Mesenchymal stem cell (in vitro differentiated cells and primary cell): ENCODE results near the gene ZNF319.
A peak's percentile ranks its signal among the peaks of the same experiment; 100 is the strongest.

ENCODE experiments used
- DNase-seq: peaks from one replicate; pipeline ENCODE4 v3.0.0-alpha.2; 2013
- H2AFZ ChIP-seq: one replicate; pipeline ENCODE4 v1.6.1; 2013; ENCODE audit warnings: low read depth, mild to moderate bottlenecking, control low read depth, inconsistent platforms, low read length, moderate library complexity
- H2AK5ac ChIP-seq: 2 replicates; pipeline ENCODE4 v1.6.1; 2013; ENCODE audit warnings: low read length, moderate library complexity, mild to moderate bottlenecking, inconsistent platforms; ENCODE audit not compliant: severe bottlenecking
- H2BK120ac ChIP-seq: one replicate; pipeline ENCODE4 v1.6.1; 2013; ENCODE audit warnings: low read depth, mild to moderate bottlenecking, inconsistent platforms, low read length, moderate library complexity
- H2BK12ac ChIP-seq, 2 experiments: one replicate each; pipeline ENCODE4 v1.6.1; 2013; ENCODE audit warnings: inconsistent platforms in 2 of 2, low read length in 2 of 2, mild to moderate bottlenecking in 2 of 2, moderate library complexity in 2 of 2, control low read depth in 1 of 2
- H2BK15ac ChIP-seq: one replicate; pipeline ENCODE4 v1.6.1; 2013; ENCODE audit warnings: mild to moderate bottlenecking, low read depth, inconsistent platforms; ENCODE audit not compliant: poor library complexity, severe bottlenecking
- H2BK5ac ChIP-seq: 2 replicates; pipeline ENCODE4 v1.6.1; 2013; ENCODE audit warnings: low read depth, mild to moderate bottlenecking, low read length, control low read depth, inconsistent platforms; ENCODE audit not compliant: poor library complexity, severe bottlenecking
- H3K14ac ChIP-seq, 2 experiments: one replicate each; pipeline ENCODE4 v1.6.1; 2013; ENCODE audit warnings: inconsistent platforms in 2 of 2, low read length in 2 of 2, control low read depth in 1 of 2, mild to moderate bottlenecking in 1 of 2, moderate library complexity in 1 of 2
- H3K18ac ChIP-seq, 2 experiments: one replicate each; pipeline ENCODE4 v1.6.1; 2013; ENCODE audit warnings: inconsistent platforms in 2 of 2, low read length in 2 of 2, control low read depth in 1 of 2, low read depth in 1 of 2, mild to moderate bottlenecking in 1 of 2
- H3K23ac ChIP-seq, 2 experiments: one replicate each; pipeline ENCODE4 v1.6.1; 2013; ENCODE audit warnings: inconsistent platforms in 2 of 2, low read length in 2 of 2, mild to moderate bottlenecking in 2 of 2, moderate library complexity in 2 of 2, control low read depth in 1 of 2
- H3K27ac ChIP-seq: 2 replicates; pipeline ENCODE4 v1.5.1; 2013; ENCODE audit warnings: mild to moderate bottlenecking, moderate library complexity, low read length, control low read depth, inconsistent platforms; ENCODE audit not compliant: poor library complexity, severe bottlenecking
- H3K27me3 ChIP-seq, 2 experiments: 2 replicates each; pipeline versions ENCODE4 v1.6.1 to v1.7.0; 2013; ENCODE audit warnings: low read length in 2 of 2, mild to moderate bottlenecking in 2 of 2, moderate library complexity in 2 of 2, control low read depth in 1 of 2, inconsistent platforms in 1 of 2; ENCODE audit not compliant: control insufficient read depth in 1 of 2, insufficient read depth in 1 of 2
- H3K36me3 ChIP-seq, 2 experiments: 2 replicates each; pipeline versions ENCODE4 v1.6.1 to v1.7.0; 2013; ENCODE audit warnings: low read length in 2 of 2, control low read depth in 1 of 2, inconsistent platforms in 1 of 2, low read depth in 1 of 2, mild to moderate bottlenecking in 1 of 2; ENCODE audit not compliant: insufficient read depth in 2 of 2, control insufficient read depth in 1 of 2
- H3K4ac ChIP-seq, 2 experiments: one replicate each; pipeline ENCODE4 v1.6.1; 2013; ENCODE audit warnings: inconsistent platforms in 2 of 2, low read length in 2 of 2, mild to moderate bottlenecking in 2 of 2, moderate library complexity in 2 of 2, control low read depth in 1 of 2, low read depth in 1 of 2
- H3K4me1 ChIP-seq: 2 replicates; pipeline ENCODE4 v1.6.1; 2013; ENCODE audit warnings: low read depth, low read length, control low read depth; ENCODE audit not compliant: control insufficient read depth, insufficient read depth
- H3K4me2 ChIP-seq: 2 replicates; pipeline ENCODE4 v1.6.1; 2013; ENCODE audit warnings: low read length, mild to moderate bottlenecking, inconsistent platforms; ENCODE audit not compliant: poor library complexity, severe bottlenecking
- H3K4me3 ChIP-seq, 2 experiments: 2 replicates each; pipeline versions ENCODE4 v1.5.1 to v1.7.0; 2013; ENCODE audit warnings: low read length in 2 of 2, mild to moderate bottlenecking in 2 of 2, control low read depth in 1 of 2, low read depth in 1 of 2; ENCODE audit not compliant: insufficient read depth in 1 of 2
- H3K79me1 ChIP-seq: replicated peaks from 2 replicates; pipeline ENCODE4 v1.6.1; 2013; ENCODE audit warnings: mild to moderate bottlenecking, control low read depth, low read length, inconsistent platforms; ENCODE audit not compliant: poor library complexity, severe bottlenecking
- H3K9ac ChIP-seq: 2 replicates; pipeline ENCODE4 v1.7.0; 2013; ENCODE audit warnings: mild to moderate bottlenecking, low read length, moderate library complexity
- H3K9me3 ChIP-seq: 2 replicates; pipeline ENCODE4 v1.7.0; 2013; ENCODE audit warnings: mild to moderate bottlenecking, low read length; ENCODE audit not compliant: control insufficient read depth
- H4K8ac ChIP-seq: one replicate; pipeline ENCODE4 v1.6.1; 2013; ENCODE audit warnings: inconsistent platforms, mild to moderate bottlenecking, low read length, moderate library complexity
- H4K91ac ChIP-seq: one replicate; pipeline ENCODE4 v1.6.1; 2013; ENCODE audit warnings: mild to moderate bottlenecking, low read length, inconsistent platforms
- WGBS: methylation state at CpG from one replicate; pipeline ENCODE4 v1.1.7; 2013; ENCODE audit warnings: mixed read lengths; 5-methylcytosine and 5-hydroxymethylcytosine counted together

Gene ZNF319

DNA sequence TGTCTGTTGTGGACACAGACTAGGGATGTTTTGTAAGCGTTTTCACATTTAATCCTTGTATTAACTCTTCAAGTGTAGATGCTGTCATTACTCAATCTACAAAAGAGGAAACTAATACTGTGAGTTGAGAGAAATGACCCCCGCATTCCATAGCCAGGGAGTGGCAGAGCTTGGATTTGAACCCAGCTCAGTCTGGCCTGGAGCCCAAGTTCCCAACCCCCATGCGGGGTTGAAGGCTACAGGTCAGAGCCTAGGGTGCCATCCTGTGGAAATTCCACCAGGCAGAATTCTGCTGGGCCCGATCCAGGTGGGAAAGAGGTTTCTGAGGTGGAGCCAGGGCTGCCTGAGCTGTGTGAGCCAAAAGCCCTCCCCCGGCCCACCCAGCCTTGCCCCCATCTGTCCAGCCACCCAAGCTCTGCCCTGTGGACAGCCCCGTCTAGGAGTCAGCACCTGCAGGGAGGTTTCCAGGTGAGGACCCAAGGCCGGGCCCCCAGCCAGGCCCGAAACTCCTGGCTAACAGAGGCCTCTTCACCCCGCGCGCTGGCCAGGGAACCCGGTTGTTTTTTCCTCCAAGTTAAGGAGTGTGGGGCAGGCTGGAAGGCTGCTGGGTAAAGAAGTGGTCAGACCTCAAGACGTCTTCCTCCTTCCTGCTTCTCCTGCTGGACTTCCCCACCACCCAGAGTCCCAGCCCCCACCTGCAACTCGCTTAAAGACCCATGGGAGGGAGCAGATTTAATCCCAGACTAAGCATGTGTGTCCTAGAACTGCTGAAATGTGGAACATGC lies 30.7 kb upstream of the ZNF319 start:
- no peak for DNase-seq
- Histone ChIP-seq H3K9ac (no peak overlapping the region), H3K27ac (no peak overlapping the region), H3K36me3 (peaks cover 0 to 11% of the 10 kb centered on the region in 2 experiments), H3K23ac (no peak overlapping the region), H2AK5ac (no peak overlapping the region), H3K4me2 (no peak overlapping the region), H2BK120ac (no peak overlapping the region), H4K8ac (no peak overlapping the region), H2BK15ac (peak overlapping the region; percentile 36), H2AFZ (no peak overlapping the region), H3K14ac (no peak overlapping the region), H4K91ac (no peak overlapping the region), H3K4me1 (peaks cover 36% of the 10 kb centered on the region), H3K18ac (no peak overlapping the region), H3K9me3 (no peaks in the 10 kb centered on the region), H3K4ac (no peak overlapping the region), H3K4me3 (no peak overlapping the region), H2BK5ac (no peak overlapping the region), H2BK12ac (no peak overlapping the region), H3K79me1 (peaks cover 13% of the 10 kb centered on the region), H3K27me3 (peaks cover 19 to 55% of the 10 kb centered on the region in 2 experiments)
- 85% methylated on average over 12 of the region's 14 CpGs for WGBS

DNA sequence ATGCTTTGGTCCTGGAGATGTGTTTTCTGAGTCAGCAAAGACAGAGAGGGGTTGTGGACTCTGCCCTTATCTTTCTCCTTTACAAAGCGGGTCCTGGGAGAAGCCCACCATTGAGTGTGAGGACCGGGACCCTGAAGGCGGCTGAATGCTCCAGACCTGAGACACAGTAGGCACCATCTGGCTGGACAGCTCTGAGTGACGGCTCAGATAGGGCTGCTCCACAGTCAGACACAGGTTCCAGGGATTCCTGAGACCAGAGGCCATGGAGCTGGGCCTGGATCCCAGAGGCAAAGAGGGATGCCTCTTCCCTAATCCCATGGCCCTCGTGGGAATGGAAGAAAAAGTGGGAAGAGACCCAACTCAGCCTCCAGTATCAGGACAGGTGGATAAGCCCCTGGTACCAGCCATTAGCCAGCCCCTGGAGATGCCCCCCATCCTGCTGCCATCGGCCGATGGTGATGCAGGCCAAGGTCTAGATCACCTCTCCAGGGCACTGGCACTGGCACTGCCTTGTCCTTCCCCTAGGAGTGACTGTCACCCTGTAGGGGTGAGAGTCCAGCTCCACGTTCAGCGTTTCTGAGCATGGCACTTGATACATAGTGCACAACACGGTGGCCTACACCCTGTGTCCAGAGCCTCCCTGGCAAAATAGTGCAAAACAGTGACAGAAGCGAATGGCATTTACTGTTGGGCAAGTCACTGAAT lies 29.8 kb upstream of the ZNF319 start:
- Histone ChIP-seq H4K91ac (no peak overlapping the region), H2BK120ac (no peak overlapping the region)

DNA sequence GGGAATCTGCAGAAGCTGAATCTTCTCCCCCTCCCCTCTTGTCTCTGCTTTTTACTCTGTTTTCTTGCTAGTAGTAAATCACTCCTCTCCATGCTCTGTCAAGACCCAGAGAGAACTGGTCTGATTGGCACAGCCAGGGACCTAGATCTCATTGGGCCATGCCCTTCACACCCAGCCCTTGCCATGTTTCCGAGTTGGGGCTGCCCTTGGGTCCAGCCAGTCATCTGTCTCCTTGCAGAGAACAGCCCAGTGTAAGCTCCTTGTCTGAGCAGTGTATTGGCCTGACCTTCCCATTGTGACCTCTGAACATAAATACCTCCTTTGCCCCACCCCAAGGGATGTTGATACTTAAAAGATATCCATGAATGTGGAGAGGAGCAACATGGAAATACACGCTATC lies 28.9 kb upstream of the ZNF319 start:
- H3K9me3 ChIP-seq: no peaks in the 10 kb centered on the region
- H3K23ac ChIP-seq: no peak overlapping the region
- H3K4ac ChIP-seq: no peak overlapping the region
- H2BK5ac ChIP-seq: no peak overlapping the region
- H2AK5ac ChIP-seq: no peak overlapping the region
- H2AFZ ChIP-seq: no peak overlapping the region
- H3K14ac ChIP-seq: no peak overlapping the region
- H3K4me1 ChIP-seq: peaks cover 47% of the 10 kb centered on the region
- no peak overlapping the region for H2BK15ac ChIP-seq
- peaks cover 0 to 11% of the 10 kb centered on the region in 2 experiments for H3K36me3 ChIP-seq
- no peak overlapping the region for H2BK120ac ChIP-seq
- no peak overlapping the region for H3K9ac ChIP-seq
- H2BK12ac ChIP-seq: no peak overlapping the region
- H4K91ac ChIP-seq: no peak overlapping the region
- no peak overlapping the region for H3K18ac ChIP-seq
- H4K8ac ChIP-seq: no peak overlapping the region
- H3K4me2 ChIP-seq: no peak overlapping the region
- no peak overlapping the region for H3K27ac ChIP-seq
- H3K79me1 ChIP-seq: peaks cover 13% of the 10 kb centered on the region
- DNase-seq: no peak
- H3K4me3 ChIP-seq: no peak overlapping the region
- WGBS: 90% methylated on average over 2 of the region's 2 CpGs
- peaks cover 27 to 41% of the 10 kb centered on the region in 2 experiments for H3K27me3 ChIP-seq

More for the DNA sequence above, 29.8 kb upstream of the ZNF319 start:
- no peak overlapping the region for H3K18ac ChIP-seq
- no peak overlapping the region for H3K23ac ChIP-seq
- H3K14ac ChIP-seq: no peak overlapping the region
- no peak overlapping the region for H2AK5ac ChIP-seq
- no peak overlapping the region for H2BK15ac ChIP-seq
- no peak for DNase-seq
- H4K8ac ChIP-seq: no peak overlapping the region
- H3K9me3 ChIP-seq: no peaks in the 10 kb centered on the region
- H3K4me1 ChIP-seq: peaks cover 40% of the 10 kb centered on the region
- peaks cover 19 to 50% of the 10 kb centered on the region in 2 experiments for H3K27me3 ChIP-seq
- H3K36me3 ChIP-seq: peaks cover 0 to 11% of the 10 kb centered on the region in 2 experiments
- no peak overlapping the region for H3K27ac ChIP-seq
- no peak overlapping the region for H2BK5ac ChIP-seq
- no peak overlapping the region for H3K4ac ChIP-seq
- no peak overlapping the region for H3K9ac ChIP-seq
- 87% methylated on average over 11 of the region's 11 CpGs for WGBS
- peaks cover 13% of the 10 kb centered on the region for H3K79me1 ChIP-seq
- no peak overlapping the region for H2AFZ ChIP-seq
- no peak overlapping the region for H3K4me2 ChIP-seq
- peak overlapping the region in 1 of 2 experiments; percentile 59 for H2BK12ac ChIP-seq
- H3K4me3 ChIP-seq: no peak overlapping the region

- Histone ChIP-seq H2BK15ac (no peak overlapping the region), H2BK120ac (no peak overlapping the region), H2AK5ac (no peak overlapping the region), H3K4me1 (peaks cover 47% of the 10 kb centered on the region), H2BK12ac (no peak overlapping the region), H3K18ac (no peak overlapping the region), H3K23ac (no peak overlapping the region), H3K9ac (no peak overlapping the region), H3K14ac (no peak overlapping the region), H3K4me3 (no peak overlapping the region), H3K4me2 (no peak overlapping the region), H2BK5ac (no peak overlapping the region), H3K27me3 (peaks cover 35 to 40% of the 10 kb centered on the region in 2 experiments), H3K9me3 (no peaks in the 10 kb centered on the region), H3K27ac (no peak overlapping the region), H3K36me3 (peaks cover 0 to 11% of the 10 kb centered on the region in 2 experiments), H3K79me1 (peaks cover 13% of the 10 kb centered on the region), H4K91ac (peak overlapping the region; percentile 35), H3K4ac (no peak overlapping the region), H2AFZ (no peak overlapping the region), H4K8ac (no peak overlapping the region)
- DNase-seq: no peak
- 78% methylated on average over 6 of the region's 6 CpGs for WGBS
Observed at GRCh38 chr16:58028541-58029070, 28.1 kb upstream of the ZNF319 start.
